Liver (tissue), 9 donors: ENCODE measurements around the gene TMEM38B. TPM values are rescaled to one million over a fixed set of nuclear protein-coding genes. Genes with fewer than 3 reads are reported as not detected.

Source experiments
- DNase-seq: peaks from one replicate; pipeline ENCODE4 v3.0.0-alpha.2; 2017; ENCODE audit warnings: low spot score
- H3K27ac ChIP-seq, 2 donors: one replicate each; pipeline ENCODE4 v1.7.0; 2013; ENCODE audit warnings: inconsistent platforms in 2 of 2, low read length in 2 of 2, control low read depth in 1 of 2, low read depth in 1 of 2, mild to moderate bottlenecking in 1 of 2
- H3K27me3 ChIP-seq, 4 donors: one replicate each; pipeline versions ENCODE4 v1.6.1 to v1.7.0; 2013; ENCODE audit warnings: low read length in 3 of 4, inconsistent platforms in 1 of 4, mild to moderate bottlenecking in 1 of 4, moderate library complexity in 1 of 4; ENCODE audit not compliant: control insufficient read depth in 4 of 4, insufficient read depth in 4 of 4
- H3K36me3 ChIP-seq, 4 donors: one replicate each; pipeline versions ENCODE4 v1.6.1 to v1.7.0; 2013; ENCODE audit warnings: low read length in 3 of 4, mild to moderate bottlenecking in 3 of 4, low read depth in 1 of 4, moderate library complexity in 1 of 4; ENCODE audit not compliant: control insufficient read depth in 4 of 4, insufficient read depth in 3 of 4
- H3K4me1 ChIP-seq, 4 donors: one replicate each; pipeline versions ENCODE4 v1.6.1 to v1.7.0; 2013; ENCODE audit warnings: low read length in 3 of 4, mild to moderate bottlenecking in 3 of 4, moderate library complexity in 1 of 4; ENCODE audit not compliant: control insufficient read depth in 4 of 4, insufficient read depth in 4 of 4
- H3K4me3 ChIP-seq, 3 donors: one replicate each; pipeline versions ENCODE4 v1.6.1 to v1.7.0; 2013; ENCODE audit warnings: low read length in 3 of 3, control low read depth in 1 of 3, low read depth in 1 of 3, mild to moderate bottlenecking in 1 of 3
- H3K9ac ChIP-seq, 2 donors: one replicate each; pipeline ENCODE4 v1.7.0; 2013; ENCODE audit warnings: low read length in 2 of 2, mild to moderate bottlenecking in 2 of 2, moderate library complexity in 2 of 2, control low read depth in 1 of 2, low read depth in 1 of 2
- H3K9me3 ChIP-seq, 4 donors: one replicate each; pipeline versions ENCODE4 v1.6.1 to v1.7.0; 2013; ENCODE audit warnings: low read length in 3 of 4; ENCODE audit not compliant: control insufficient read depth in 4 of 4
- CTCF ChIP-seq: fragments of 150-350 bp; IDR thresholded peaks from 2 replicates; pipeline ENCODE4 v1.5.1; 2017; ENCODE audit warnings: improper control_type of control experiment, low read depth, low read length; ENCODE audit not compliant: missing input control
- EGR1 ChIP-seq, 2 donors: IDR thresholded peaks; 2 replicates each; pipeline ENCODE4 v1.6.1; 2016 to 2018; ENCODE audit warnings: antibody characterized with exemption in 2 of 2, low read depth in 2 of 2
- FOXA1 ChIP-seq: IDR thresholded peaks from 2 replicates; pipeline ENCODE4 v1.6.1; 2016; ENCODE audit warnings: antibody characterized with exemption
- FOXA2 ChIP-seq: IDR thresholded peaks from 2 replicates; pipeline ENCODE4 v1.6.1; 2016; ENCODE audit warnings: antibody characterized with exemption
- GABPA ChIP-seq, 2 donors: IDR thresholded peaks in 1 of 2; conservative IDR thresholded peaks in 1 of 2; 2 replicates each; pipeline ENCODE4 v1.6.1; 2016; ENCODE audit warnings: antibody characterized with exemption in 2 of 2, mild to moderate bottlenecking in 1 of 2, moderate library complexity in 1 of 2
- HNF4A ChIP-seq, 2 donors: conservative IDR thresholded peaks; 2 replicates each; pipeline ENCODE4 v1.6.1; 2016; ENCODE audit warnings: antibody characterized with exemption in 2 of 2, mild to moderate bottlenecking in 2 of 2
- HNF4G ChIP-seq: IDR thresholded peaks from 2 replicates; pipeline ENCODE4 v1.6.1; 2016; ENCODE audit warnings: antibody characterized with exemption
- JUND ChIP-seq, 2 donors: IDR thresholded peaks; 2 replicates each; pipeline ENCODE4 v1.6.1; 2016; ENCODE audit warnings: antibody characterized with exemption in 2 of 2
- NR2F2 ChIP-seq: IDR thresholded peaks from 2 replicates; pipeline ENCODE4 v1.6.1; 2016; ENCODE audit warnings: antibody characterized with exemption
- RAD21 ChIP-seq, 2 donors: IDR thresholded peaks; 2 replicates each; pipeline ENCODE4 v1.6.1; 2016; ENCODE audit warnings: antibody characterized with exemption in 2 of 2, mild to moderate bottlenecking in 2 of 2
- RXRA ChIP-seq, 2 donors: IDR thresholded peaks; 2 replicates each; pipeline ENCODE4 v1.6.1; 2017 to 2018; ENCODE audit warnings: antibody characterized with exemption in 2 of 2, mild to moderate bottlenecking in 1 of 2
- SP1 ChIP-seq: IDR thresholded peaks from 2 replicates; pipeline ENCODE4 v1.6.1; 2018; ENCODE audit warnings: antibody characterized with exemption, mild to moderate bottlenecking
- TAF1 ChIP-seq: conservative IDR thresholded peaks from 2 replicates; pipeline ENCODE4 v1.6.1; 2016; ENCODE audit warnings: antibody characterized with exemption, mild to moderate bottlenecking
- YY1 ChIP-seq: IDR thresholded peaks from 2 replicates; pipeline ENCODE4 v1.6.1; 2016; ENCODE audit warnings: antibody characterized with exemption, mild to moderate bottlenecking
- WGBS: extraction: QIAGEN DNeasy Blood & Tissue Kit; methylation state at CpG from one replicate; pipeline ENCODE4 v1.1.7; 2013; 5-methylcytosine and 5-hydroxymethylcytosine counted together
- polyA plus RNA-seq, 2 donors: library from polyadenylated mRNA; stranded (reverse) in 1 of 2; unstranded in 1 of 2; fragments of 200-250 nt in 1 of 2; fragments of >200 nt in 1 of 2; fragmentation: Nextera tagmentation in 1 of 2; extraction: Ambion mirVana in 1 of 2; gene quantifications; one replicate each; pipeline versions ENCODE4 v1.2.1 to v1.2.3, GENCODE V29; 2013 to 2015
- total RNA-seq, 2 donors: library from RNA; depleted of rRNA; stranded (reverse); fragments of >200 nt; gene quantifications; one replicate each; pipeline ENCODE4 v1.2.3, GENCODE V29; 2014
- TF ChIP-seq, protein P1 (sequence below): IDR thresholded peaks from 2 replicates; pipeline ENCODE4 v1.6.1; 2016; ENCODE audit warnings: antibody characterized with exemption
- TF ChIP-seq, protein P2 (sequence below): IDR thresholded peaks from 2 replicates; pipeline ENCODE4 v1.6.1; 2016; ENCODE audit warnings: antibody characterized with exemption, mild to moderate bottlenecking
- TF ChIP-seq, protein P3 (sequence below): IDR thresholded peaks from 2 replicates; pipeline ENCODE4 v1.6.1; 2016; ENCODE audit warnings: antibody characterized with exemption
- TF ChIP-seq, protein P4 (sequence below): IDR thresholded peaks from 2 replicates; pipeline ENCODE4 v1.6.1; 2016; ENCODE audit warnings: antibody characterized with exemption
- donor health status: healthy.
- donor health status: healthy.
- donor health status: healthy.
- donor health status: healthy.
- donor health status: healthy.

TMEM38B gene
- total and polyA plus RNA-seq, 4 donors, result 7.4 to 21.6 (median 9.2) TPM

- TF ChIP-seq, protein P1, sequence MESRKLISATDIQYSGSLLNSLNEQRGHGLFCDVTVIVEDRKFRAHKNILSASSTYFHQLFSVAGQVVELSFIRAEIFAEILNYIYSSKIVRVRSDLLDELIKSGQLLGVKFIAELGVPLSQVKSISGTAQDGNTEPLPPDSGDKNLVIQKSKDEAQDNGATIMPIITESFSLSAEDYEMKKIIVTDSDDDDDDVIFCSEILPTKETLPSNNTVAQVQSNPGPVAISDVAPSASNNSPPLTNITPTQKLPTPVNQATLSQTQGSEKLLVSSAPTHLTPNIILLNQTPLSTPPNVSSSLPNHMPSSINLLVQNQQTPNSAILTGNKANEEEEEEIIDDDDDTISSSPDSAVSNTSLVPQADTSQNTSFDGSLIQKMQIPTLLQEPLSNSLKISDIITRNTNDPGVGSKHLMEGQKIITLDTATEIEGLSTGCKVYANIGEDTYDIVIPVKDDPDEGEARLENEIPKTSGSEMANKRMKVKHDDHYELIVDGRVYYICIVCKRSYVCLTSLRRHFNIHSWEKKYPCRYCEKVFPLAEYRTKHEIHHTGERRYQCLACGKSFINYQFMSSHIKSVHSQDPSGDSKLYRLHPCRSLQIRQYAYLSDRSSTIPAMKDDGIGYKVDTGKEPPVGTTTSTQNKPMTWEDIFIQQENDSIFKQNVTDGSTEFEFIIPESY, result no peak
- TF ChIP-seq SP1 (no peak), GABPA (IDR thresholded peaks at IDR 0.05 in 1 of 2, conservative IDR thresholded peaks at IDR 0.05 in 1 of 2) (no peak), RXRA (IDR thresholded peaks at IDR 0.05) (no peak), JUND (IDR thresholded peaks at IDR 0.05) (no peak), RAD21 (IDR thresholded peaks at IDR 0.05) (no peak), CTCF (no peak), NR2F2 (no peak), EGR1 (IDR thresholded peaks at IDR 0.05; ENCODE audit: low read depth in 2 of 2) (no peak), FOXA2 (no peak)
- TF ChIP-seq, protein P2, sequence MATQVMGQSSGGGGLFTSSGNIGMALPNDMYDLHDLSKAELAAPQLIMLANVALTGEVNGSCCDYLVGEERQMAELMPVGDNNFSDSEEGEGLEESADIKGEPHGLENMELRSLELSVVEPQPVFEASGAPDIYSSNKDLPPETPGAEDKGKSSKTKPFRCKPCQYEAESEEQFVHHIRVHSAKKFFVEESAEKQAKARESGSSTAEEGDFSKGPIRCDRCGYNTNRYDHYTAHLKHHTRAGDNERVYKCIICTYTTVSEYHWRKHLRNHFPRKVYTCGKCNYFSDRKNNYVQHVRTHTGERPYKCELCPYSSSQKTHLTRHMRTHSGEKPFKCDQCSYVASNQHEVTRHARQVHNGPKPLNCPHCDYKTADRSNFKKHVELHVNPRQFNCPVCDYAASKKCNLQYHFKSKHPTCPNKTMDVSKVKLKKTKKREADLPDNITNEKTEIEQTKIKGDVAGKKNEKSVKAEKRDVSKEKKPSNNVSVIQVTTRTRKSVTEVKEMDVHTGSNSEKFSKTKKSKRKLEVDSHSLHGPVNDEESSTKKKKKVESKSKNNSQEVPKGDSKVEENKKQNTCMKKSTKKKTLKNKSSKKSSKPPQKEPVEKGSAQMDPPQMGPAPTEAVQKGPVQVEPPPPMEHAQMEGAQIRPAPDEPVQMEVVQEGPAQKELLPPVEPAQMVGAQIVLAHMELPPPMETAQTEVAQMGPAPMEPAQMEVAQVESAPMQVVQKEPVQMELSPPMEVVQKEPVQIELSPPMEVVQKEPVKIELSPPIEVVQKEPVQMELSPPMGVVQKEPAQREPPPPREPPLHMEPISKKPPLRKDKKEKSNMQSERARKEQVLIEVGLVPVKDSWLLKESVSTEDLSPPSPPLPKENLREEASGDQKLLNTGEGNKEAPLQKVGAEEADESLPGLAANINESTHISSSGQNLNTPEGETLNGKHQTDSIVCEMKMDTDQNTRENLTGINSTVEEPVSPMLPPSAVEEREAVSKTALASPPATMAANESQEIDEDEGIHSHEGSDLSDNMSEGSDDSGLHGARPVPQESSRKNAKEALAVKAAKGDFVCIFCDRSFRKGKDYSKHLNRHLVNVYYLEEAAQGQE, result no peak
- TF ChIP-seq, protein P3, sequence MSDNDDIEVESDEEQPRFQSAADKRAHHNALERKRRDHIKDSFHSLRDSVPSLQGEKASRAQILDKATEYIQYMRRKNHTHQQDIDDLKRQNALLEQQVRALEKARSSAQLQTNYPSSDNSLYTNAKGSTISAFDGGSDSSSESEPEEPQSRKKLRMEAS, result no peak
- H3K9me3 ChIP-seq, result peaks cover 0 to 2% (median 0%) of the 10 kb centered on the region in 4 donors
- H3K27me3 ChIP-seq, result no peaks in the 10 kb centered on the region
- peaks cover 0 to 3% (median 1%) of the 10 kb centered on the region in 4 donors for H3K36me3 ChIP-seq
- no peak overlapping the region for H3K27ac ChIP-seq
- no peak for DNase-seq
- no peak overlapping the region for H3K9ac ChIP-seq
- whole genome bisulfite sequencing, result 97% methylated on average over 4 of the region's 4 CpGs
- no peak overlapping the region for H3K4me3 ChIP-seq
- no peaks in the 10 kb centered on the region for H3K4me1 ChIP-seq
Observed at GRCh38 chr9:105751761-105752160, 57.4 kb downstream of the TMEM38B start.

- Histone ChIP-seq H3K9ac (no peak overlapping the region), H3K4me1 (no peaks in the 10 kb centered on the region), H3K27ac (no peak overlapping the region), H3K36me3 (no peaks in the 10 kb centered on the region), H3K27me3 (no peaks in the 10 kb centered on the region), H3K4me3 (no peak overlapping the region), H3K9me3 (peaks cover 0 to 2% (median 0%) of the 10 kb centered on the region in 4 donors)
- WGBS, result 86% methylated on average over 12 of the region's 12 CpGs
- DNase-seq, result no peak
- no peak for TF ChIP-seq YY1
- no peak for TF ChIP-seq FOXA1
- no peak for TF ChIP-seq JUND (IDR thresholded peaks at IDR 0.05)
- TF ChIP-seq CTCF, result no peak
- no peak for TF ChIP-seq TAF1
- no peak for TF ChIP-seq HNF4G
- no peak for TF ChIP-seq RAD21 (IDR thresholded peaks at IDR 0.05)
- TF ChIP-seq, protein P4, sequence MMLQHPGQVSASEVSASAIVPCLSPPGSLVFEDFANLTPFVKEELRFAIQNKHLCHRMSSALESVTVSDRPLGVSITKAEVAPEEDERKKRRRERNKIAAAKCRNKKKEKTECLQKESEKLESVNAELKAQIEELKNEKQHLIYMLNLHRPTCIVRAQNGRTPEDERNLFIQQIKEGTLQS, result no peak
- no peak for TF ChIP-seq SP1
- no peak for TF ChIP-seq HNF4A (conservative IDR thresholded peaks at IDR 0.05)
- TF ChIP-seq, protein P3, result no peak
Observed at GRCh38 chr9:105757496-105758251, 63.3 kb downstream of the TMEM38B start.
